Stimulated activated CD4-positive, alpha-beta T cell treated with anti-CD3 and anti-CD28 coated beads, TNF-alpha, amount 100 ng/mL, for 48 hours (primary cell): ENCODE measurements around the gene TMEM212.
A peak's percentile ranks its signal among the peaks of the same experiment; 100 is the strongest.
"Not testable (repeated sequence)": the region's sequence is repeated elsewhere in the genome, so short reads cannot be mapped to it uniquely, and the experiment has no call there.

ENCODE experiments used
- DNase-seq, 3 donors: peaks; one replicate each; pipeline ENCODE4 v3.0.0-alpha.2; 2020; ENCODE audit warnings: low read depth in 3 of 3

TMEM212 gene

GRCh38 chr3:171813278-171813896, 29.8 kb upstream of the TMEM212 start:
- no peak for DNase-seq

- DNase-seq: peak in 1 of 3 donors; percentile 4
Measured at GRCh38 chr3:171813897-171814460, 29.2 kb upstream of the TMEM212 start.

- DNase-seq: not testable (repeated sequence)
Measured at GRCh38 chr3:171814662-171815061, 28.5 kb upstream of the TMEM212 start.

GRCh38 chr3:171815973-171816595, 27.1 kb upstream of the TMEM212 start:
- no peak for DNase-seq

GRCh38 chr3:171817074-171817800, 25.9 kb upstream of the TMEM212 start:
- no peak for DNase-seq

GRCh38 chr3:171821044-171821443, 22.1 kb upstream of the TMEM212 start:
- DNase-seq: no peak

- DNase-seq: no peak
Measured at GRCh38 chr3:171821778-171822358, 21.3 kb upstream of the TMEM212 start.

- DNase-seq: no peak
Measured at GRCh38 chr3:171822431-171823106, 20.6 kb upstream of the TMEM212 start.

GRCh38 chr3:171824116-171824515, 19.0 kb upstream of the TMEM212 start:
- DNase-seq: no peak

GRCh38 chr3:171824824-171825221, 18.3 kb upstream of the TMEM212 start:
- DNase-seq: no peak

- DNase-seq: no peak
Measured at GRCh38 chr3:171825222-171825828, 17.8 kb upstream of the TMEM212 start.

GRCh38 chr3:171827385-171827784, 15.8 kb upstream of the TMEM212 start:
- no peak for DNase-seq

- no peak for DNase-seq
Measured at GRCh38 chr3:171827836-171828458, 15.2 kb upstream of the TMEM212 start.

- DNase-seq: no peak
Measured at GRCh38 chr3:171828902-171829770, 14.0 kb upstream of the TMEM212 start.

GRCh38 chr3:171829841-171830517, 13.2 kb upstream of the TMEM212 start:
- DNase-seq: no peak

GRCh38 chr3:171830518-171830875, 12.7 kb upstream of the TMEM212 start:
- DNase-seq: no peak

- DNase-seq: no peak
Measured at GRCh38 chr3:171831936-171832335, 11.2 kb upstream of the TMEM212 start.

- no peak for DNase-seq
Measured at GRCh38 chr3:171832989-171833388, 10.2 kb upstream of the TMEM212 start.

GRCh38 chr3:171833789-171834460, 9.2 kb upstream of the TMEM212 start:
- DNase-seq: no peak
